Pons (tissue), 1 donor: Measurements from ENCODE around the gene CD72.

Source experiments
- DNase-seq: peaks from one replicate; pipeline ENCODE4 v3.0.0-alpha.2; 2016; ENCODE audit warnings: low spot score

Gene CD72, protein sequence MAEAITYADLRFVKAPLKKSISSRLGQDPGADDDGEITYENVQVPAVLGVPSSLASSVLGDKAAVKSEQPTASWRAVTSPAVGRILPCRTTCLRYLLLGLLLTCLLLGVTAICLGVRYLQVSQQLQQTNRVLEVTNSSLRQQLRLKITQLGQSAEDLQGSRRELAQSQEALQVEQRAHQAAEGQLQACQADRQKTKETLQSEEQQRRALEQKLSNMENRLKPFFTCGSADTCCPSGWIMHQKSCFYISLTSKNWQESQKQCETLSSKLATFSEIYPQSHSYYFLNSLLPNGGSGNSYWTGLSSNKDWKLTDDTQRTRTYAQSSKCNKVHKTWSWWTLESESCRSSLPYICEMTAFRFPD

DNA sequence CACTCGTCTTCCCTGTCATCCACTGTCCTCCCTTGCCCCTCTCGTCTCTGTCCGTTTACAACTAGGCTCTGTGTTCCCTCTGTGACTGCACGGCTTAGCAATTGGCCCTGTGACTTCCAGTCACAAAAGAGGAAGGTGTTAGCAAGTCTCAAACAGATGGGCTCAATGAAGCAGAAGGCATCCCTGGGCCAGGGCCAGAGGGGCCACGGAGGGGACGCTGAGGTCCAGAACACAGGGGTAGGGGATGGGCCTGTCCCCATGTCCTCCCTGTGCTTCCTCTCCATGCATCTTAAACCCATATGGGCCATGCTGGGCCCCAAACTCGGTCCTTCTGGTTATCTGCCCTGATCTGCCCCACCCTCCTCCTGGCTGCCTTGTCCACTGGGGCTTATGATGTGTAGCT, at the start of gene CD72:
Gene CD72 (minus strand): TSS at position 89 of the 403 bp plus-strand sequence. CDS start 110 bp downstream, outside the sequence.
- DNase-seq, result no peak

DNA sequence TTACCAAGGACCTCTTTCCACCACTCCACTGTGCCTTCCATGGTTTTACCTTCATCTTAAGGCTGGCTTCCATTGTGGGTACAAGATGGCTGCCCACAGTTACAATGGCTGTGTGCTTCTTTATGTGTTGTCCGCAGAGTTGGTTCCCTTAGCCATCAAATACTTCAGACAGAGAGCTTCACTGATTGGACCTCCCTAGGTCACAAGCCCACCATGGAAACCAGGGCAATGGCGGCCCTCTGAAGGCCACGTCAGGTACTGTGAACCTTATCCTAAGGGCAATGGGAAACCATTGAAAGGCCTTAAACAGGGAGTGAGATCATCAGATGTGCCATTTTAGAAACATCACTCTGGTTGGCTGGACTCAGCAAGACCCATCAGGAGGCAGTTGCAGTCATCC, 49.7 kb upstream of the CD72 start:
- no peak for DNase-seq

DNA sequence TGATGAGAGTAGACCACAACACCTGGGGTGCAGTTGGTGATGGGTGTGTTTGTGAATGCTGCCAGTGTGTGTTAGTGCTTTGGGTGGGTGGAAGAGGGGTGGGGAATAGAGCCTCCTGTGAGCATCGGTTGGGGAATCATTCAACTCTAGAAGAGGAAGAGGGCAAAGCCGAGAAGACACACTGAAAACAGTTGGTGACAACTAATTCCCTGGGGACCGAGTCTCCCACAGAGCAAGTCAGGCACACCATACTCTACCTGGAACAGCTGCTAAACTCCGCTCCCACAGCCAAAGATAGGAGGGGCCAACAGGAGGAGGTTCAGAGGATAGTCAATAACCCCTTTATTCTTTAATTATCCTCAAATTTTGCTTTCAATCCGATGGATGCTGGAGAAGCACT, 48.3 kb upstream of the CD72 start:
- DNase-seq, result no peak

DNA sequence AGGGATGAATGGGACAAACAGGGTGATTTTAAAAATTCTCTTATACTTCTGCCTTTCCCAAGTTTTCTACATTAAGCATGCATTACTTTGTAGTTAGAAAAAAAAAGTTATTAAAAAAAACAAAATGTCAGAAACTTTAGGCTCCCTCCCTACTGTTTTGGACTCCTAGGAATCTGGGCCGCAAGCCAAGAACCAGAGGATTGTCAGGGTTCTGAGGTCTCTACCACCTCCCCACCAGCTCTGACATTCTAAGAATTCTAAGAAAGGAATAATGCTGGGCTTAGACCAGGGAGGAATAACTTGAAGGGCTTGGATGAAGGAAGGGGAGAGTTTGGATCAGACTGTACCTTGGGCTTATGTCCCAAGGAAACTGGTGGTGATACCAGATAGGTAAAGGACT, 47.8 kb upstream of the CD72 start:
- DNase-seq, result no peak

DNA sequence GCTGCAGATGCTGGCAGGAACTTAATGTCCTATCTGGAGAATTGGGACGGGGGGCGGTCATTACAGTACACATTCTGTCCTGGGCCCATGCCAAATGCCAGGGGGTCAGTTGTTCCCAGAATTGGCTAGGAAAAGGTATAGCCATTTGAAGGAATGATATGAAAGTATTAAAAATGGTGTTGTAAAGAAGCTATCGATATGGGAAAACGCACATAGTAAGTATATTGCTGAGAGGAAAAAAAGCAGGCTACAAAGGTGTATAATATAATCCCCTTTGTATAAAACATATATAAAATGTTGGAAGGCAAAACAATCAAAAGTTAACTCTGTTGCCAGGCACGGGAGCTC, 47.2 kb upstream of the CD72 start:
- no peak for DNase-seq

DNA sequence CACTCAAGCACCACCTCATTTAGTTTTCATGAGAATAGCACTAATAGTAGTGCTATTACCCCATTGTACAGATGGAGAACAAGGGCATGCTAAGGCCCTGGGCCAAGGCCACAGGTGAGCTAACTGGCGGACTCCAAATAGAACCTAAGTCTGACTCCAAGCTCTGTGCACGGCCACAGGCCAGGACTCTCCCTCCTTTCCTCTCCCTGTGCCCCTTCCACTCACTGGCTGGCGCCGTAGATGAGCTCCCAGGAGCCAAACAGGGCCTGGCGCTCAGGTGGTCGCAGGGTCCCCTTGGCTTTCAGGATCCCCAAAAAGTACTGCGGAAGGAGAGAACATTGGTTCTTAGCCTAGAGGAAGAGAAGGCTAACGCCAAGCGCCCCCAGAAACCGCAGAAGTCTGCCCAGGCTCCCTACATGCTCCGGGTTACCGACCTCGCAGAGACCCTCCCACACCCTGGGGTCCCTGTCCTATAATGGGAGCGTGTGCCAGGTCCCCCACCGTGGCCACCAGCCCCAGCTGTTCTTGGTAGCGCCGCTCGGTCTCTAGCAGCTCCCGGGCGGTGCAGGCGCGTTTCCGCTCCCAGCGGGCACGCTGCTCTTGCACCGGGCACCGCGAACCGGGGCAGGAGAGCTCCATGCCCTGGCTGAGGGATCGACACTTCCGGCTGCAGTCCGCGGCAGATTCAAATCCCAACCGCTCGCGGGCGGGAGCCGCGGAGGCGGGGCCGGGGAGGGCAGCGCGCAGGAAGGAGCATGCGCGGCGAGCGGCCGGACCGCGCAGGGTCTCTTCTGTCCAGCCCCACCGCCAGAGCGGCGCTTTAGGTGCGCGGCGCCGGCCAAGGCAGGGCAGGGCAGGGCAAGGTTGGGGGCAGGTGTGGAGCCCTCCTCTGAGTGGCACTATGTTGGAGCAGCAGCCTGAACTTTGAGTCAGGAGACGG, 46.6 kb upstream of the CD72 start, which contains the start of gene ARHGEF39:
Gene ARHGEF39 (minus strand): TSS at position 665 of the 940 bp plus-strand sequence. CDS start 26 bp downstream, at position 639.
- peak; percentile 42 for DNase-seq

DNA sequence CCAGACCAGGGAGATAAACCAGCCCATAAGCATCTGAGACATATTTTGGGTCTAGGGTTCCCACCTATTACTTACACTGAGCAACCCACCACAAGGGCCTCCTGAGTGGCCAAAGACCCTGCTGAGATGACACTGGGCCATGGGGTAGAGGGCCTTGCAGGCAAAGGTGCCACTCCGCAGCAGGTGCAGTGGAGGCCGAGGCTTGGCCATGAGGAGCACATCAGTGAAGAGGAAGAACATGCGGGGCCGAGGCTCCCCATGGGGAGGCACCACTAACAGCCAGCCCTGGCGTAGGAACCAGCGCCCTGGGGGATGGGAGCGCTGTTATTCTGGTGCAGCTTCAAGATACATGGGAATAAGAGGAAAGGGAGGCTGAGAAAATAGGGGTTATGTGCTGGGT, 44.2 kb upstream of the CD72 start:
- DNase-seq, result no peak

DNA sequence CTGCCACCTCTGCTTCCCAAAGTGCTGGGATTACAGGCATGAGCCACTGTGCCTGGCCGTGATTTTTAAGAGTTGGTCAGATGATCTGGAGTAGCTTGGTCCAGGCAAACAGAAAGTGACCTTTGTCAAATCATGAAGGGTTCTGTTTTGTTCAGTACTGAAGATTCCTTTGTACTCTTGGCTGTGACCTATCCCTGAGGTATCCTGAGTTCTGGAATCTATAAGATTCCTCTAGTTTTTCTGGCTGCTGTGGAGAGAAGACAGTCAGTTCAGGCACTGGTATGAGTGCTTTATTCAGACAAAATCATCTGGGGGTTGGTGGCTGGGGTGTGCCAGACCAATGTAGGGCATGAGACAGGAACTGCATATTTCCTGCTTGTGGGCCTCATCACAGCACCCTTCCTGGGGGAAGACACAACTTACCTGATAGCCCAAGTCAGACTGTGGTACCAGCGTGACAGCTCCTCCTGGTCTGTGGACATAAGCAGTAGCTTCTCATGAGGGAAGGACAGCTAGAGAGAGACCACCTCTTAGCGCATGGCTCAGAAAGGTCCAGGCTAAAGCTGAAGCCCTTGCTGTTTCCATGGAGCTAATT, 43.6 kb upstream of the CD72 start:
- no peak for DNase-seq

DNA sequence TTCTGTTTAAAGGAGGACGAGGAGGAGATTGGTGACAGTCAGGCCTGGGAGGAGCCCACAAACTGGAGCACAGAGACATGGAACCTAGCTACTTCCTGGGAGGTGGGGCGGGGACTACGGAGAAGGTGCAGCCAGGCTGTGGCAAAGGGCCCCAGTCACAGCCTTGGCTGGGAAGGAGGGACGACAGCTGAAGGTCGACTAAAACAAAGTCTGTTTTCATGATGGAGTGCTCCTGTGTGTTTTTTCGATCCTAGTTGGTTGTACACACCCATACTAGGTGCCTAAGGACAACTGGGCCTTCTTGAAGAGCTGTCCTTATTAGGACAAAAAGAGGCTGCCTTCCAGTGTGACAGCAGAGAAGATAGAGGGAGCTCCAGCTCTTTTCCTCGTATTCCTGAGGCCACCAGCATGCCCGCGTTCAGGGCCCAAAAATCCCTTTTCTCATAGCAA, 42.8 kb upstream of the CD72 start:
- DNase-seq, result peak; percentile 62

DNA sequence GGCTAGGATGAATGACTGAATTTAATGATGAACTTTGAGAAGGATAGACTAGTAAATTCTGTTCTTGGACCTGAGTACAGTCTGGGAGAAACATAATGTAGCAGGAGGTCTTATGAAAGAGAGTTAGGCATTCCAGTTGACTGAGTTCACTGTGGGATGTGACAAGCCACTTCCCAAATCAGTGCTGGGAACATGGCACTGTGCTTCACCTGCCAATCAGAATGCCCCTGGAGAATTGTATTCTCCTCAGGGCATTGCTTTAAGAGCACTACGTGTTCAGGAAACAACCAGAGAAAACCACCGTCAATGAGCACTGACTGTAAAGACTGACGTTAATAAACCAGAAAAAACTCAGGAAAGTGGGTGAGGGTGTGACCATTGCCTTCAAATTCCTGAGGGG, 41.1 kb upstream of the CD72 start:
- DNase-seq, result no peak

DNA sequence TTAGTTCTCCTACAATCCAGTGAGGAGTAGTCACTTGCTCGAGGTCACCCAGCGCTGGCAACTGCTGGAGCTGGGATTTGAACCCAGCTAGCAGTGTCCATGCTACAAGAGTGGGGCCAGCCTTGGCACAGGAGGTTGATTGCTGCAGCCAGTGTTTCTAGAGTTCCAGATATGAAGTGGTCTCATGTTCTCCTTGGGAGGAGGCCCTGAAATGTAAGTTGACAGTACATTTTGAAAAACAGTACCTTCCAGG, 40.7 kb upstream of the CD72 start:
- DNase-seq, result no peak

DNA sequence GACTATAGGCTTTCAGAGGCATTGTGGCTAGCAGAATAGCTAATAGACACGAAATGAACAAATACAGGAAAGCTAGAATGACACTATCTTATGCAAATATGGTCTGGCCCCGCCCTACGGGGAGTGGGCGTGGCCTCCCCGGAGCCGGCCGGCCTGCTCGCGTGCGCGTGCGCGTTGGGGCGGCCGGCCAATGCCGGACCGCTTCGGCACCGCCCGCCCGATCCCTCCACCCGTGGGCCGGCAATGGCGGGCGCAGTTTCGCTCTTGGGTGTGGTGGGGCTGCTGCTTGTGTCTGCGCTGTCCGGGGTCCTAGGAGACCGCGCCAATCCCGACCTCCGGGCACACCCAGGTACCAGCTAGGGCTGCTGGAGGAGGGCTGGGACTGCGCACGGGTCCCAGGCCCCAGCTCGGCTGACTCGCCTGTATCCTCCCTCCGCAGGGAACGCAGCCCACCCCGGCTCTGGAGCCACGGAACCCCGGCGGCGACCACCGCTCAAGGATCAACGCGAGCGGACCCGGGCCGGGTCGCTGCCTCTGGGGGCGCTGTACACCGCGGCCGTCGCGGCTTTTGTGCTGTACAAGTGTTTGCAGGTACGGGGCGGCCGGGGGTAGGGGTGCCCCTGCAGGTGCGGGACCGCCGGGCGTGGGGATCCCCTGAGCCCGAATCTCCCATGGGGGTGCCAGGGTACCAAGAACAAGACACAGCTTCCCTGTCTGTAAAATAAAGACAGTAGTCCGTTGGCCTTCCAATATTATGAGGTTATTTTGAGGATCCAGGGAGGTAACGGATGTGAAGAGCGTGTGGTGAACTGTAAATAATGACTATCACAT, 40.1 kb upstream of the CD72 start, which contains the start of gene CCDC107:
Gene CCDC107 (plus strand): TSS at position 156 of the 831 bp plus-strand sequence. CDS start 88 bp downstream, at position 244.
- DNase-seq, result no peak

DNA sequence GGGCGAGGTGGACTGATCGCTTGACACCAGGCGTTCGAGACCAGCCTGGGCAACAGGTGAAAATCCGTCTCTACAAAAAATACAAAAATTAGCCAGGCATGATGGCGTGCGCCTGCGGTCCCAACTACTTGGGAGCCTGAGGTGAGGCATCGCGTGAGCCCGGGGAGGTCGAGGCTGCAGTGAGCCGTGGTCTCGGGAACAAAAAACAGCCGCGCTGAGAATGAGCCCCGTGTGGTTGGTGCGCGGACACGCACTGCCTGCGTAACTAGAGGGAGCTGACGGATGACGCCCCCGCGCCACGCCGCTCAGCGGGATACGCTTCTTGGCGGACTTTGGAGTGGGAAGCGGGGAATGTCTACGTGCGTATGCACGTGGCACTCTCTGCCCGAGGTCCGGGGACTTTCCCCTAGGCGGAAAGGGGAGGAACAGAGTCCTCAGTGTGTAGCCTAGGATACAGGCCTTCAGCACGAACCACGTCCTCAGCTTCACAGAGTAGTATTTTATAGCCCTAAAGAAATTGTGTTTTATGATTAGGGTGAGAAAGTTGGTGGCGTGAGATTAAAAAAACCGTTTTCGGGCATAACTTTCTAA, 39.4 kb upstream of the CD72 start, which contains the start of gene RMRP:
Gene RMRP (minus strand): TSS at position 474 of the 591 bp plus-strand sequence.
- peak; percentile 100 for DNase-seq

DNA sequence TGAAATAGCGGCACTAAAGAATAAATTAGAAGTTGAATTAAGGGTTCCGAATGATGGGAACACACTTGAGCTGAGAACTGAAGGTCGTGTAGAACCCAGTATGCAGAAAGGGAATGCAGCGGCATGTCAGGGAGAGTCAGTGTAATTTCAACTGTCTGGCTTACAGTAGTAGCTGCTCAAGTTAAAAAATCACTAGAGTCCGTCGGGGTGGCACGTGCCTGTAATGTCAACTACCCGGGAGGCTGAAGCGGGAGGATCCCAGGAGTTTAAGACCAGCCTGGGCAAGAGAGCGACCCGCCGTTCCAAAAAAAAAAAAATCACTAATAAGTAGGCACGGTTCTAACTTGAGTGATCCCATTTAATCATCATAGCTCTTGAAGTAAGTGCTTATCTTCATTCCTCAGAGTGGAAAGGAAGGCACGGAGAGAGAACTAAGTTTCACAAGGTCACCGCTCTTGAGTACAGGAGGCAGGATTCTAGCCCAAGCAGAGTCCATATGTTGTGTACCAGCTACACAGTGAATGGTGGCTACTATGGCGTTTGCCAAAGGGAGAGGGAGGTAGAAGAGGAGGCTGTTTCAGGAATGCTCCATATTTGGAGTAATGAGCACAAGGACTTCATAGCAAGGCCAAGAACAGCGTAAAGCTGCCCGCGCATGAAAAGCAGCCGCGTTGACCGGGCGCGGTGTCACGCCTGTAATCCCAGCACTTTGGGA, 38.8 kb upstream of the CD72 start:
- peak; percentile 66 for DNase-seq

DNA sequence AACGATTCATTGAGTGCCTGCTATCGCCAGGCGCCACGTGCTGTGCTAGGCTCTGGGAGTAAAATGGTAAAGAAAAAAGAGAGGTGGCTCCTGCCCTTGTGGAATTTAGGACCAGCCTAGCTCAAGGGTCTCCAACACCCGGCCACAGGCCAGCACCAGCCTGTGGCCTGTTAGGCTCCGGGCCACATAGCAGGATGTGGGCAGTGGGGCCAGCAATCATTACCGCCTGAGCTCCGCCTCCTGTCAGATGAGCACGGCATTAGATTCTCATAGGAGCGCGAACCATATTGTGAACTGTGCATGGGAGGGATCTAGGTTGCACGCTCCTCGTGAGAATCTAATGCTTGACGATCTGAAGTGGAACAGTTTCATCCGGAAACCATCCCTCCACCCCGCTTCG, 38.1 kb upstream of the CD72 start:
- DNase-seq, result no peak

DNA sequence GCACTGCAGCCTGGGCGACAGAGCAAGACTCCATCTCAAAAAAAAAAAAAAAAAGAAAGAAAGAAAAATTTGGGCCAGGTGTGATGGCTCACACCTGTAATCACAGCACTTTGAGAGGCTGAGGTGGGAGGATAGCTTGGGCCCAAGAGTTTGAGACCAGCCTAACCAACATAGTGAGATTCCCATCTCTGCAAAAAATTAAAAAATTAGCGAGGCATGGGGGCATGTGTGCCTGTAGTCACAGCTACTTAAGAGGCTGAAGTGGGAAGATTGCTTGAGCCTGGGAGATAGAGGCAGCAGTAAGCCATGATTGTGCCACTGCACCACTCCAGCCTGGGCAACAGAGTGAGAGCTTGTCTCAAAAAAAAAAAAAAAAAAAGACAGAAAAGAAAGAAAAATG, 35.4 kb upstream of the CD72 start:
- no peak for DNase-seq

DNA sequence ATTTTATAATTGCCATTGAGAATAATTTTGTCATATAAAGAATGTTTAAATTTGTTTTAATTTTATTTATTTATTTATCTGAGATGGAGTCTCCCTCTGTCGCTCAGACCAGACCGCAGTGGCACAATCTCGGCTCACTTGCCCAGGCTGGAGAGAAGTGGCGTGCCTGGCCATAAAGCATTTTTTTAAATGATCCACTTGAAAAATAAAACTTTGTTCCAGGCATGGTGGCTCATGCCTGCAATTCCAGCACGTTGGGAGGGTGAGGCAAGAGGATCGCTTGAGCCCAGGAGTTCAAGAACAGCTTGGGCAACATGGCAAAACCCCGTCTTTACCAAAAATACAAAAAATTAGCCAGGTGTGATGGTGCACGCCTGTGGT, 34.6 kb upstream of the CD72 start:
- DNase-seq, result no peak

DNA sequence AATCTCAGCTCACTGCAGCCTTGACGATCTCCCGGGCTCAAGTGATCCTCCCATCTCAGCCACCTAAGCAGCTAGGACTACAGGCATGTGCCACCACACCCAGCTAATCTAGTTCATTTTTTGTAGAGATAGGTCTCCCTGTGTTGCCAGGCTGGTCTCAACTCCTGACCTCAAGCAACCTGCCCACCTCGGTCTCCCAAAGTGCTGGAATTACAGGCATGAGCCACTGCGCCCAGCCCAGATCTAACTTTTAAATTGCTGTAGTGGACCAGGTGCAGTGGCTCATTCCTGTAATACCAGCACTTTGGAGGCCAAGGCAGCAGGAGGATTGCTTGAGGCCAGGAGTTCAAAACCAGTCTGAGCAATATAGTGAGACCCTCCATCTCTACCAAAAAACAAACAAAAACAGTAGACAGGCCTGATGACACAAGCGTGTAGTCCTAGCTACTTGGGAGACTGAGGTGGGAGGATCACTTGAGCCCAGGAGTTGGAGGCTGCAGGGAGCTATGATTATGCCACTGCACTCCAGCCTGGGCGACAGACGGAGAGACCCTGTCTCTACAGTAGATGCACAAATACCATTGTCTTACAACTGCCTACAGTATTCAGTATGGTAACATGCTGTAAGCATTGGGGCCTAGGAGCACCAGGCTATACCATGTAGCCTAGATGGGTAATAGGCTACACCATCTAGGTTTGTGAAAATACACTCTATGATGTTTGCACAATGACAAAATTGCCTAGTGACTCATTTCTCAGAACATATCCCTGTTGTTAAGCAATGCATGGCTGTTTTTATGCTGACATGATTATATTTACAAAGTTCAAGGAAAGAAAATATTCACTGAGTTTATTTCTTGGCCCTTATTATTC, 34.0 kb upstream of the CD72 start:
- DNase-seq, result no peak

DNA sequence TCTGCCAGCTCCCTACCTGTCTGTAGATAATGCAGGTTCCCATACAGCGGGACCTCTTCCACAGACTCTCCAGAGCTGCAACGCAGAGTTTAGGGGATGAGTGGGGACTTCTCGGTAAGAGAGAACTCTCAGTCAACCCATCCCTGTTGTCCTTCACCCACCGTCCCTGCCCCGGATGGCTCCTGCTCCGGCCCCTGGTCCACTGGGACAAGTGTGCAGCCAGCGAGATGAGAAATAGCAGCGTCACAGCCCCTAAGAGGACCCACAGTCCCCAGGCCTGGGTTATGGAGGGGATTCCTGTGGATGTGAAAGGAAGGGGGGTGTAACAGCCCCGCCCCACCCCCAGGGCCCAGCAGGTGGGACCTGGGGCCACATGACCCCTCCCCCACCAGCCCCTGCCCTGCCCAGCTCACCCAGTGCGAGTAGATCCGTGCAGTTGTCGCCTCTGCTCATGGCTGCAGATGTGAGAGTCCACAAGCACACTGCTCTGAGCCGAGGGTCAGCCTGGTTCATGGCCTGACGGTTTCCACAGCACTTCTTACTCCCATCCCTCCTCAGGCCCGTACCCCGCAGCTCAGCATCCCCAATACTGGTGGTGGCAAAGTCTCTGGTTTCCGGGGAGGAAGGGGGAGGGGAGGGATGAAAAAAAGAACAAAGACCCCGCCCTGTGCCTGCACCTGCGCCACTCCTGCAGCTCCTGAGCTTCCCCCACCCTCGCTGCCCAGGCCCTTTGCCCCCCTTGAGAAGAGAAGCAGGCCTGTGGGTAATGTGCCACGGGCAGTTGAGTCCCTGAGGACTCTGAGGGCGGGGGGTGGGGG, 32.3 kb upstream of the CD72 start, which contains the start of gene SIT1:
Gene SIT1 (minus strand): TSS at position 591 of the 818 bp plus-strand sequence. CDS start 78 bp downstream, at position 513.
- DNase-seq, result no peak
